Stimulated activated CD4-positive, alpha-beta T cell treated with anti-CD3 and anti-CD28 coated beads, TNF-alpha, amount 100 ng/mL, for 48 hours (primary cell): ENCODE measurements around the gene ABCC4.
"Not testable (repeated sequence)": the region's sequence is repeated elsewhere in the genome, so short reads cannot be mapped to it uniquely, and the experiment has no call there.

Source experiments
- DNase-seq, 3 donors: peaks; one replicate each; pipeline ENCODE4 v3.0.0-alpha.2; 2020; ENCODE audit warnings: low read depth in 3 of 3

ABCC4 gene

DNA sequence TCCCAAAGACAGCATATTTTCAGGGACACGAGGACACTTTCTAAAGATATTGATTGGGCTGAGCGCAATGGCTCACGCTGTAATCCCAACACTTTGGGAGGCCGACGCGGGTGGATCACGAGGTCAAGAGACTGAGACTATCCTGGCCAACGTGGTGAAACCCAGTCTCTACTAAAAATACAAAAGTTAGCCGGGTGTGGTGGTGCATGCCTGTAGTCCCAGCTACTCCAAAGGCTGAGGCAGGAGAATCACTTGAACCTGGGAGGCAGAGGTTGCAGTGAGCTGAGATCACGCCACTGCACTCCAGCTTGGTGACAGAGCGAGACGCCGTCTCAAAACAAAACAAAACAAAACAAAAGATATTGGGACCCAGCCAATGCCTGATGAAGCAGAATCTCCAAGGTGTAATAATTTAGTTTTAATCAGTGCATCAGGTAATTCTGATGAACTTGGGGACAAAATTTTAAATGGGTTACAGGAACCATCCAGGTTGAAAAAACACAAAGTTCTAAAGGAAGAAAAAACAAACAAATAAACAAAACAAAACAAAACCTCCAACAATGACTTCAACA lies 100.8 kb downstream of the ABCC4 start:
- not testable (repeated sequence) for DNase-seq

DNA sequence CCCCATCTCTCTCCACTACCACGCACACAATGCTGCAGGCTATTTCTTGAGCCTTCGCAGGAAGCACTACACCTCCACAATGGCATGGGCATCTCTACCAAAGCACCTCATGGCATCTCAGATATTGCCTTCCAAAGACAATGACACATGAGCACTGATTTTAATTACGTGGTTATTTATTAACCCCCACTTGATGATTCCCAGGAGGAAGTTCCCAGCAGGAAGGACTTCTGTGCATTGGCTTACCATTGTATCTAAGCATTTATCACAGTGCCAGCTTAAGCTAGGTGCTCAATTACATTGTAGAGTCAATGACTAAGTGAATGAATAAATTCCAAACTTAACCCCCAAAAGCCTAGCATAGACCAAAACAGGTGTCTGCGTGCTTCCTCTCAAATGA lies 101.4 kb downstream of the ABCC4 start:
- no peak for DNase-seq

DNA sequence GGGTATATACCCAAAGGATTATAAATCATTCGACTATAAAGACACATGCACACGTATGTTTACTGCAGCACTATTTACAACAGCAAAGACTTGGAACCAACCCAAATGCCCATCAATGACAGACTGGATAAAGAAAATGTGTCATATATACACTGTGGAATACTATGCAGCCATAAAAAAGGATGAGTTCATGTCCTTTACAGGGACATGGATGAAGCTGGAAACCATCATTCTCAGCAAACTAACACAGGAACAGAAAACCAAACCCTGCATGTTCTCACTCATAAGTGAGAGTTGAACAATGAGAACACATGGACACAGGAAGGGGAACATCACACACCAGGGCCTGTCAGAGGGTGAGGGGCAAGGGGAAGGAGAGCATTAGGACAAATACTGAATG lies 102.6 kb downstream of the ABCC4 start:
- not testable (repeated sequence) for DNase-seq

DNA sequence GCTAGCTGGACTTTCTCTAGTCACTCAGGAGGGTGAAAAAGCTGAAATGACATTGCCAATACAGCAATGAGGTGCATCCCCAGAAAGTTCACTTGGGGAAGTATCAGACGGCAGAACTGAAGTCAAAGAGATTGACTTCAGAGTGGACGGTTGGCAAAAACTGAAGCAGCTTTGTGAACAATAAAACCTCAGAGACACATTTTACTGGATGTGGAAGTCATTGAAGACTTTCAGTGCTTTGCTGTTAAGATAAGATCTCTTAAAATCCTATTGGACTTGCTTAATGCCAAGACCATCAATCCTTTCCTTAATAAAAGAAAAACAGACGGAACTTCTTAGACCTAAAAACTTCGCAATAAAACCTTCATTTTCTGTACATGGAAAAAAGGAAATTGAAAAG lies 103.7 kb downstream of the ABCC4 start:
- no peak for DNase-seq

DNA sequence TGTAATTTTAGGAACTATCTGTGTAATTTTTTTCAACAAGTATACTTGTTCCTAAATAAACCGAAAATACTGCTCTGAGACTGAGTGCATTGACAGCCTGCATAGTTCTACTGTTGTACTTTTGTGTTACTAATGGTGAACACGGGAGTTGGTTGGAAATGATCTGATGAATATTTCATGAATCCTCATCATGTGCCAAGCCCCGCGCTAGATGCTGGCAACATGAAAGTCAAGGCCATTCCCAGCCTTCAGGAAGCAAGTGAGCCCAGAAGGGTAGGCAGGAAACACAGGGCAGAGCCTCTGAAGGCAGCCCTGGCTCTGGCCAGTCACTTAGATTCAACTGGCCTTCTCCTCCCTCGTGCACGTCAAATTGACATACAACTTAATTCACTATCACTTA lies 106.1 kb downstream of the ABCC4 start:
- DNase-seq, result no peak

DNA sequence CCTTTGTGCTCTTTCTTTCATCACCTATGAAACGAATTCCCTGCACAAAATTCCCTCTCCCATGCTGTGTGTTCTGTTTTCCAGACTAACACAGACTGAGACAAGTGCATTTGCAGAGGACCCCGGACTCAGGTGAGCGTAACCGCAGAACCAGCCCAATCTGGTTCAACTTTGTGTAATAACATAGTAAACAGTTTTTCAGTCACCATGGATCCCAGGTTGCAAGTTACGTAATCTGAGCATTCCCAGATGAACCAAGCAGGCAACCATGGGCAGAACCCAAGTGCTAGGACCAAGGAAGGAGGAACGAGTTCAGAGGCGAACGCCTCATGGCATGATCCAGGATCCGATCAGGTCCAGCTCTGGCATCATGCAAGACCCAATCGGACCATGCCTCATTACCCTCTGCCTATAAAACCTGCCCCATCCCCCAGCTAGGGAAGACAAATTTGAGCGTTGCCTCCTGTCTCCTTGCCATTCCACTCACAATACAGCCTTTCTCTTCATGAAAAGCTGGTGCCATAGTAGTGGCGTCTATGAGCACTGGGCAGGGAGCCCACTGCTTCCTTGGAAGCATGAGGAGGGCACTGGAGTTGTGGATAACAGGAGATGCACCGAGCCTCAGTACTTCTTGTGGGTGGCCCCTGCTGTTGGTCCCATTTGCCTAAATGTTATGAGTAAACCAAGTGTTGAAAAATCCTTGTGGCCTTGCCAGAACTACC lies 107.6 kb downstream of the ABCC4 start:
- DNase-seq, result no peak

DNA sequence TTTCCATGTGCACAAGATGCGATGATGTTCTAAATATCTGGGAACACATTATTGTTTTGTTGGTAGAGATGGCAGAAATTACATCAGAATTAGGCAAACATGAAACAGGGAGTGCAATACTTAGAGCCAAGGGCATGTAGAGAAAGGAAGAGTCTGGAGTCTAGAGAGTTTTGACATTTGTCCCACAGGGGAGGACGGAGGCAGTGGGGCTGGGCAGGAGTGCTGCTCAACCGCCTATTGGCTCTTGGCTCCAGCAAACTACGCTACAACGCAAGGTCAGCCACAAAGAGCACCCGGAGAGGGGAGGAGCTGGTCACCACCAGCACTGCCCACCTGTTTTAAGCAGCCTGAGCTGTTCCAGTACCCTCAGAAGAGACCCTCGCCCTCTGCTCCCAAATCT lies 108.3 kb downstream of the ABCC4 start:
- DNase-seq, result no peak

DNA sequence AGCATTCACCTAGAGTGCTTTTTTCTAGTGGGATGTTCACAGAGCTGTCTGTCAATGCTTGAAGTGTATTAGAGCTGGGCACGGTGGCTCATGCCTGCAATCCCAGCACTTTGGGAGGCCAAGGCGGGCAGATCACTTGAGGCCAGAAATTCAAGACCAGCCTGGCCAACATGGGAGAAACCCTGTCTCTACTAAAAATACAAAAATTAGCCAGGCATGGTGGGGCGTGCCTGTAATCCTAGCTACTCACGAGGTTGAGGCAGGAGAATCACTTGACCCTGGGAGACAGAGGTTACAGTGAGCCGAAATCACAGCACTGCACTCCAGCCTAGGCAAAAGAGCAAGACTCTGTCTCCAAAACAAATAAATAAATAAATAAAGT lies 108.7 kb downstream of the ABCC4 start:
- DNase-seq, result not testable (repeated sequence)

DNA sequence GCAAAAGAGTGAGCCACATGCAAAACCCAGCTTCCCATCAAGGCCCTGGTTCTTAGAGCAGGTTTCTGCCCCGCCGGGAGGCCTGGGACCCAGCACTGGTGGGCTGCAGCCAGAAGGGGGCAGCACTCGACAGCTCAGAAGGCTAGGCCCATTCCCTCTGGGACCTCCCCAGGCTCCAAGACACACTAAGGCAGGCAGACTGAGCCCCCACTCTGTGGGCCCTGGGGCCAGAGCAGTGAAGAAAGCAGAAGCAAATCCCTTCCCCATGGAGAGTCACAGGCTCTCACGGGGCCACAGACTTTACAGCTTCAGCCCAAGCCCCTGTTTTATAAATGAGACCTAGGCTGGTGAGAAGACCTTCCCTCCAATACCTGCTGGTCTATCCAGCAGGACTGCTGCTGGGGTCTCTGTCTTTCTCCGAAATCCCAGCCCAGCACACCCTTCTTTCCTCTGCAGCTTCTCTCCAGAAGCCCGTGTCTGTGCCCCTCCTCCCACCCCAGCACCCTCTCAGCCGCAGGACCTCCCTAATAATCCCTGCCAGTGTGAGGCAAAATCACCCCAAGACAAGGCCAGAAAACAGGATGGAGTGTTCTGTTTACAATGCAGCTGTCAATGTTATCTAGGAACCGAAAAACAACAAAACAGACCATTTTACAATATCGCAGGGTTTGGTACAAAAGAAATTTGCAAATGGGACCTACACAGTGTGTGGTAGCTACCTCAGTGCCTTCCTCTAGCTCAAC lies 109.3 kb downstream of the ABCC4 start:
- peak; percentile 34 to 61 (median 39) for DNase-seq

DNA sequence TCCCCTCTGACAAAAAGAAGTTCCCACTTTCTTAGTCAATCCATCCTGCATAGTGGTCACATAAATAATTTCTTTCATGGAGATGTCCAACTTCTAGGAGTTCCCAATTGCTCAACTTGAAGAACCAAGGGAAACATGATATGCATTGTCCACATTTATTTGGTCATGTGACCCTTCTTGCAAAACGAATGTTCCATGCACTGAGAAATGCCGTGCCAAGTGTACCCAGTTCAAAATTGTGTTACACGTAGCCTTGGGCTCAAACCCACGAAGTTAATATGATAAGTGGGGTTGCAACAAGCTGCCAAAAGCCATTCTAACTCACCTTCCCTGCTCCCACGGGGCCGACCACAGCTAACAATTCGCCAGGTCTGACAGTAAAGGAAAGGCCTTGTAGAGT lies 113.1 kb downstream of the ABCC4 start:
- DNase-seq, result no peak

DNA sequence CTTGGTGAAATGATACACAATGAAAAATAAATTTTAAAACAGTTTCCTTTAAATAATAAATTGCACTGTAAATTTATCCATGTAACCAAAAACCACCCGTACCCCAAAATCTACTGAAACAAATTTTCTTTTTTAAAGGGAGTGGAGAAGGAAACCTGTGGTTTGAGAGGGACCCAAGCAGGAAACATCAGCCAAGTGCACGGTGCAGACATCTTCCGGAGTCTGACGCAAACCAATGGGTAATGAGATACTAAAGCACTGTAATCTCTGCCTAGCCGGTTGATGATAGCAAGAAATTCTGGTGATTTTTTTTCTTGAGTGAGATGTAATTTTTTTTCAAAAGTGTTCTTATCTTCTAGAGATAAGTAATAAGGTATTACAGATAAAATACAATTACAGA lies 115.4 kb downstream of the ABCC4 start:
- DNase-seq, result no peak

DNA sequence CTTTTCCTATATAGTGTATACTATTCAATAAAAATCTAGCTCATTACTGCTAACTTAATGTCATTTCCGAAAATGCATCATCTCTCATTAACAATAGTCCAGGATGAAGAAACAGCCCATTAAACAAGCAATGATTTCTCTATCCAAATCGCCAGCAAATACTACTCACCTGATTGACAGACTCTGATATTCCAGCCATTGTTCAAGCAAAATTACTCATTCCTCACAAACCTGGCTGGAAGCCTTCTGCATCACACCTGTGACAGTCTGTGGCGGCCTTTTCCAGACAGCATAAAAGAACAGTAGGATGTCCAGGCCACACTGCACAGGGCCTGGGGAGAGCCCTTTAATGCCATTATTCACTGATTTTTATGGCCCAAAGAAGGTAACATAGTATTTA lies 115.9 kb downstream of the ABCC4 start:
- no peak for DNase-seq

DNA sequence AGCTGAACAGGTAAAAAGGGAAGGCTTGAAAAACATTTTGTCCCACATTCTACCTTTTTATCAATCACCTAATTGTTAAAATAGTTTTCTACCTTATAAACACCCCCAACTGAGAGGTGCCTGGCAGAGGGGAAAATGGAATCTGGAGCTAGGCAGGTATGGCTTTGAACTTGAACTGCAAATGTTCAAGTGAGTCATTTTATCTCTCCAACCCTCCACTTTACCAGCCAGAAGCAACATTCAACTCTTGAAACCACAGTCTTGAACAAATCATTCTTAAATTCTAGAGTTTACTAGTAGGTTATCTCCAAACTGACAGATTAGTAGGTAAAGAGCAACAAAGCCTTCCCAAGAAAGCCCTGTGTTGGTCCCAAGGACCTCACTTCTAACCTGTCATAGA lies 116.9 kb downstream of the ABCC4 start:
- no peak for DNase-seq

DNA sequence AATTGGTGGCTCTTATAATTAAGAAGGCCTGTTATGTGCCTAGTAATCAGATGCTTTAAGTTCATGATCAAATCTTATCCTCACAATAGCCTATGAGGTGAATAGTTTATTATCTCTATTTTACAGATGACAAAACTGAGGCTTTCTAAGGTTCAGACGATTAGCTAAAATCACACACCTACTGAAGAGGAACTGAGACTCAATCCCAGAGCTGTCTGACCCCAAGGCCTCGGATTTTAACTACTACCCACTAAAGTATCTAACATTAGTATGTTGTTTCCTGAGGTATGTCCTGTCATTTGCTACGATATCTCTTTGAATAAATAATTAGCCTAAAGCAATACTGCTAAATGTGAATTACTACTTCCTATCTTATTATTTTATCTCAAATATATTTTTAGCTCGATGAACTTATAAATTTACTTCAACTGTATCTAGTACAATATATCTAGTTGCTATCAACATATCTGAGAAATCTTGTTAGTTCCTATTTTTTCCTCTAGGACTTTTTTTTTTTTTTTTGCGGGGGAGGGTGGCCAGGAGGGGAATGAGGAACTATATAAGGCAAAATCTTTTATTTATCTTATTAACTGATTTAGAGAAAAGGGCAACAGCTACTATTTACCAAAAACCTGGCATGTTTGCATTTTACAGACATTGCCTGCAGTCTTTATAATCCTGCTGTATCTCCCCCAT lies 118.5 kb downstream of the ABCC4 start:
- DNase-seq, result no peak

DNA sequence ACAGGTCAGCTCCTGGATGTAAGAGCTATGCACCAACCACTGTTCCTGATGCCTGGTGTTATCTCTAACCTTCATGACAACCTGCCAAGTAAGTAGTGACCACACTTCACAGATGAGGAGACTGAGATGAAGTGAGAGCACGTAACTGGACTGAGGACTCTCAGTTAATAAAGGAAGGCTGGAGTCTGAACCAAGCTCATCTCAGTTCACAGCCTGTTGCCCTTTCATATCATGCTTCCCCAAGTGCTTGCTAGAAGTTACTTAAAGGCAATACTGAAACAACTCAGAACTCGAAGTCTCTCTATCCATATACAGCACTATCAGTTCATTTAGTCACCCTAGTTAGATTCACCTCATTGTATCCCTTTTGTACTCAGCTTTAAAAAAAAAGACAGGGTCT lies 119.7 kb downstream of the ABCC4 start:
- DNase-seq, result no peak

DNA sequence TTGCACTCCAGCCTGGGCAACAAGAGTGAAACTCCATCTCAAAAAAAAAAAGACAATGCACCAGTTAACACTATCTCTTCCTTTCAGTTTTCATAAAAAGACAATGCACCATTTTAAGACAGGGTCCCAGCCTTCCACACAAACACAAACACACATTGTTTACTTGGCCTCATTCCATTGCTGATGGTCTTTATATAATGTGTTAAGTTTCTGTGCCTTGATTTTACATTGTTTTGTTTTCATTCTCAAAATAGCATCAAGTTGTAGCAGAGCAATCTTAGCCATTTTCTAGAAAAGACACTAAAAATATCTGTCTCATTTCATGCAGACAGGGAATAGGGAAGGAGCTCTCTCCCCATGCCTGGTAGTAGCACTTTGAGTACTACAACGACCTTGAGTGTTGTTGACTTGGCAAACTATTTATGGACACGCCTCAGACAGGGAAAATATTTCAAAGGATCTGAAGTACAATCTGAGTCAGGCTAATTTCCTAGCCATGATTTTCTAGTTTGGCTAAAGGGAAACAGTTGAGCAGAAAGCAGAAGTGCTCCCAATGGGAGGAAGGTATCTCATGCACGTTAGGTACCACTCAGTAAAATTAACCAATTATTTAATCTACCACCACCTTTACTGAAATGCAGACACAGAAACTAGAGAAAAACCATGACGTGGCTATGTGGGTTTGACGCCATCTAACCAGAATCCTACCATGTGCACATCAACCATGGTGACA lies 120.6 kb downstream of the ABCC4 start:
- no peak for DNase-seq

DNA sequence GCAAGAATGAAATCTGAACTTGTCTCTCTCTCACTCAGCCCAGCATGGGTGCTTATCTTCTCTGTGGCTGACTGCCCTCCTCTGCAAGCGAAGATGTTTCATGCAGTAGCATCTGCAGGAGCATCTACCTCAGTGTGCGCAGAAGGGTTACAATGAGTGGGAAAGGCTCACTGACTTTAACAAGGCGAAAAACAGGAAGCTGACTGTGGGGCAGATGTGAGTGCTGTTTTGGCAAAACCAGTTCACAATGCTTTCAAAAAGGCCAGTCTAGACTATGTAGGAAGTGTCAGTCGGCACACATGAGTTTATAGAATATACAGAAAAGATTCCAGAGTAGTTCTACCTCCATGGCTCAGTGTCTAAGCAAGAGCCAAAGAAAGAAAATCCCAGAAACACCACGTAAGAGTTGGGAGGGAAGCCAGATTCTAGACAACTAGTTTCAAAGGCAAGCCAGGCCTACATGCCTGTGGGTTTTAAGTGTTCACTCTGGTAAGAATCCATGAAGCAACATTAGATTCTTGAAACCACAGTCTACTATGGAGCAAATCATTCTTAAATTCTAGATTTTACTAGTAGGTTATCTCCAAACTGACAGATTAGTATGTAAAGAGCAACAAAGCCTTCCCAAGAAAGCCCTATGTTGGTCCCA lies 124.5 kb downstream of the ABCC4 start:
- no peak for DNase-seq

DNA sequence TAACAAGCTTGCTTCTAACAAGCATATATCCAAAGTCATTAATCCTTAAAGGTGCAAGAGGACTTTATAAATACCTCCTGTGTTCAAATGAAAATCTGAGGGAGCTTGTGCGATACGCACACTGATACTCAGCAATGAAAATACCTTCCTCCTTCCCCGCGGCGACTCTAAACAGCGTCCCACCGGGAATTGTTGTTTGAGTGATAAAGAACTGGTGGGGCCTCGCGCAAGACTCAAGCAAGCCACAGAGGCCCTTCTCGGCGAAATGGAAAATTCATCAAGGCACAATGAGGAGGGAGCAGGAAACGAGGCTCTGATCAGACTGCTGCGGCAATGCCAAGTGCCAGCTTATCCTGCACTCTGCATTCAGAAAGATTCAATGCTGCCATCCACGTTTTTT lies 126.7 kb downstream of the ABCC4 start:
- DNase-seq, result no peak

DNA sequence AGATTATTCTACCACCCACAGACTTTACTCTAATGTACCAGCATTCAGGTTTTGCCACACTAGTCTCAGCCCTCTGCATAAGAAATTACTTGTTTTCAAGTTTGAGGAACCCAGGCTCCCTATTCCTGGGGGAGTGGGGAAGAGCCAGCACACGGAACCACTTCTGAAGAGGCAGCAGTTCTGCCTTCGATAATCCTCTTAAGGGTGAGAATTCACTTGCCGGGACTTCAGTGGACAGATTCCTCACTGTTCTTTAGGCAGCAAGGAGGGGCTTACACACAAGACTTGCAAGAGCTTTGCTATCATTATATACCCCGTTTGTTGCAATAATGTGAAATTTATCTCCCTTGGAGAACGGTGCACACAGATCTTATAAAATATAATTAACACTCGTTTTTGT lies 133.1 kb downstream of the ABCC4 start:
- no peak for DNase-seq

DNA sequence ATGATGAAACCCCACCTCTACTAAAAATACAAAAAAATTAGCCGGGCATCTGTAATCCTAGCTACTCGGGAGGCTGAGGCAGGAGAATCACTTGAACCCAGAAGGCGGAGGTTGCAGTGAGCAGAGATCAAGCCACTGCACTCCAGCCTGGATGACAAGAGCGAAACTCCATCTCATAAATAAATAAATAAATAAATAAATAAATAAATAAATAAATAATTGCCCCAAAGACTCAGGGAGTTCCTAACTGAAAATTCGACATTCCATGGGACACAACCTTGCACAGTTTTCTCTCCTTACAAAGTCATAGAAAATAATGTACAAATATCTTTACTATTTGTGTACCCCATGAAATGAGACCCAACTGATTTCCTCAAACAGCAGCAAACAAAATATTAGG lies 134.2 kb downstream of the ABCC4 start:
- not testable (repeated sequence) for DNase-seq

DNA sequence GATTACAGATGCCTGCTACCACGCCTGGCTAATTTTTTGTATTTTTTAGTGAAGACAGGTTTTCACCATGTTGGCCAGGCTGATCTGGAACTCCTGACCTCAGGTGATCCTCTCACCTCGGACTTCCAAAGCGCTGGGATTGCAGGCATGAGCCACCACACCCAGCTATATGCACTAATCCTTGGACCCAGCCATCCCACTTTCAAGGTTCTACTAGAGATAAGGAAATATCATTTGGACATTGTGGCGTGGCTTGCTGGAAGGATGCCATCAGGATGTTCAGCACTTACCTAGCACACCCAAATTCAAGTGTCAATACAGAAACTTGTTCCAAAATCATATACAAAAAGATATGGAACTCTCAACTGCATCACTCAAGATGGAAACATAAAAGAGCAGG lies 136.4 kb downstream of the ABCC4 start:
- DNase-seq, result no peak
